GM12874 (cell line): ENCODE data around the gene TLCD4.

Source experiments
- CTCF ChIP-seq: IDR thresholded peaks from 2 replicates; pipeline ENCODE4 v1.5.1; 2011; ENCODE audit warnings: low read depth, mild to moderate bottlenecking, control low read depth, low read length, moderate library complexity; ENCODE audit not compliant: insufficient read depth

The TLCD4 gene

DNA sequence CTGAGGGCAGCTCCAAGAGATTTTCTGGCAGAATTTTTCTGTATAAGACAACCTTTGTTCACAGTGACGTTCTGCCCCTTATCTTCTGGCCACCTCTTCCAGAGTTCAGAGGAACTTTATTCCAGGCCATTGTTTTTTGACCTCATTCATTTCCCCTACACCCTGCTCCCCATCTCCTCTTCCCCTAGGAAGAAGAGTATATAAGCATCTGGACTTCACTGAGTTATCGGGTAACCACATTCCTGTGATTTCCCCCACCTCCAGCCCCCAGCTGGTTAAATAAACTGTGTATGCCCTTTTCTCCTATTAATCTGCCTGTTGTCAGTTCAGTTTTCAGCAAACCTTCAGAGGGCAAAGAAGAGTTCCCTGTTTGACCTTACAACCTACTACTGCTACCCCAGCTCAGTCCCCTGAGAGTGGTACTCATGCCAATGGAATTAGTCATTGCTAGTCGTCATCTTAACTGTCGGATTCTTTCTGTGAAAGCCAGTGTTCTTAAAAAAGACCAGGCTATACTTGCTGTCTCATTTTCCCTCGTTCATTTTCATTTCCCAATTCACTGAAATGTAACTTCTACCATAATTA lies 30.1 kb upstream of the TLCD4 start:
- no peak for TF ChIP-seq CTCF

DNA sequence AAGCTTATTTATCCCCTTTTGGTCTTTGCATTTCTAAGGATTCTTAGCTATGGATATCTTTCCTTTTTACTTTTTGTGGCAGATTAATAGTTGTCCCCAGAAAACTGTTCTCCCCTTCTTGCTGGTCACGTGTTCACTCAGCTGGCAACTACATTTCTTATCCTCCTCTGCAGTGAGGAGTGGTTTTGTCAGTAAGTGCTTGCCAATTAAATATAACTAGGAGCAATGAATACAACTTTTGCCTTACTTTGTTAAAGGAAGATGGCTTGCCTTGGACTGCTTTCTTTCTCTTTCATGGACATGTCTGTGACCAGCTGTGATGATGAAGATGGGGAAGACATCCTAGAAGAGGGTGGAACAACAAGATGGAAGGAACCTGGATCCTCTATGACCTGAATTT lies 28.9 kb upstream of the TLCD4 start:
- TF ChIP-seq CTCF = no peak

- no peak for TF ChIP-seq CTCF
Measured at GRCh38 chr1:95089650-95090287, 27.4 kb upstream of the TLCD4 start.

DNA sequence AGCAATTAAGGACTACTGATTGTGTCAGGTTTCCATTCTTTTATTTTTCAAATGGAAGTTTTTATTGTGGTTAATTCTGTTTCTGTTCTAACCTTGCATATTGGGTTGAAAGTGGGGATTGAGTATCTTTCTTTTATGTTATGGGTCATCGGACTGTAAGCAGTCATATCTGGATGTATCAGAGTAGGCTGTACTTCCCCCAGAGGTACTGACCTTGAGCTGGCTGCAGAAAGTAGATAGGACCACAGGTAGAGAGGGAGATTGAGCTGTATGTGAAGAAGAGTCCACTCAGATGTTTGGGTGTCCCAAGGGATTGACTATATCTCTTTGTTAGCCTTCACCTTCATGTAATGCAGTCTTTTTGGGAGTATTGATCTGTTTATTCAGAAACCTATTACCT lies 23.9 kb upstream of the TLCD4 start:
- TF ChIP-seq CTCF = no peak

- no peak for TF ChIP-seq CTCF
Measured at GRCh38 chr1:95094923-95095322, 22.2 kb upstream of the TLCD4 start.

DNA sequence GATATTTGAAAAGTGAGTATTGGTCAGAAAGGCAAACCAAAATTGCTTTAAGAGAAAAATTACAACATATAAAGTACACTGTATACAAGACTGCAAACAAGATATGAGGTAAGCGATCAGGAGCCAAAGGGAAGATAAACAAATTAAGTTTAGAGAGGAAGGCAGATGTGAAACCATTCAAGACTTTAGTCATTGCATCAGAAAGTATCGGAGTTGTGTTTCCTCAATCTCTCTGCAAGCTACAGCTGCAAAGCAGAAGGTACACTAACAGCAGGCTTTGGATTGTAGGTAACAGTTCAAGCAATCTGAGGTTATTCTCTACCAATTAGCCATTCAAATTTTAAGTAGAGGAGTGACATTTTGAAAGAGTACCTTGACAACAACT lies 21.3 kb upstream of the TLCD4 start:
- no peak for TF ChIP-seq CTCF

- no peak for TF ChIP-seq CTCF
Measured at GRCh38 chr1:95096218-95096841, 20.8 kb upstream of the TLCD4 start.
